Measurements from ENCODE around the gene PTPRB.

DNA sequence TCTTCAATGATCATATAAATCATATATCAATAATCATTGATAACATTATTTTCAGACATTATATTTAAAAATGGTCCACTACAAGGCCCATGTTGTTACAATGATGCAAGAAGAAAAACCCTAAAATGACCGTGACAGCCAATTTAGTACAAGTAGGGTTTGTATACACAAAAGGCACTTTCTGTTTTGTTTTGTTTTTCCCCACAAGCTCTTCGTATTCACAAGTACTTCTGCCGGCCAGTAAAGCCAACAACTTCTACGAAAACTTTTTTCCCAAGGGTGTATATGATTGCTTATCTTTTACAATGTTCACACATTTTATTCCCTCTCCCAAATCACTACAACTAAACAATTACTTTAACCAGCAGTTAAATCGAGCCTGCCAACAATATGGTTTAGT is 9.6 kb downstream of the PTPRB start:
- TF ChIP-seq, protein P1, sequence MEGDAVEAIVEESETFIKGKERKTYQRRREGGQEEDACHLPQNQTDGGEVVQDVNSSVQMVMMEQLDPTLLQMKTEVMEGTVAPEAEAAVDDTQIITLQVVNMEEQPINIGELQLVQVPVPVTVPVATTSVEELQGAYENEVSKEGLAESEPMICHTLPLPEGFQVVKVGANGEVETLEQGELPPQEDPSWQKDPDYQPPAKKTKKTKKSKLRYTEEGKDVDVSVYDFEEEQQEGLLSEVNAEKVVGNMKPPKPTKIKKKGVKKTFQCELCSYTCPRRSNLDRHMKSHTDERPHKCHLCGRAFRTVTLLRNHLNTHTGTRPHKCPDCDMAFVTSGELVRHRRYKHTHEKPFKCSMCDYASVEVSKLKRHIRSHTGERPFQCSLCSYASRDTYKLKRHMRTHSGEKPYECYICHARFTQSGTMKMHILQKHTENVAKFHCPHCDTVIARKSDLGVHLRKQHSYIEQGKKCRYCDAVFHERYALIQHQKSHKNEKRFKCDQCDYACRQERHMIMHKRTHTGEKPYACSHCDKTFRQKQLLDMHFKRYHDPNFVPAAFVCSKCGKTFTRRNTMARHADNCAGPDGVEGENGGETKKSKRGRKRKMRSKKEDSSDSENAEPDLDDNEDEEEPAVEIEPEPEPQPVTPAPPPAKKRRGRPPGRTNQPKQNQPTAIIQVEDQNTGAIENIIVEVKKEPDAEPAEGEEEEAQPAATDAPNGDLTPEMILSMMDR (IDR thresholded peaks at IDR 0.05): no peak
- no peak for TF ChIP-seq POLR2A (IDR thresholded peaks at IDR 0.05)

Data from suprapubic skin (tissue), 3 donors.